ENCODE measurements around the gene NCK1.

The NCK1 gene

GRCh38 chr3:136861890-136862616, at the start of gene NCK1:
Gene NCK1 (plus strand): TSS chr3:136862208. CDS start chr3:136928002, 65,794 bp downstream.
- in situ Hi-C loops (cut with HindIII; ENCODE audit: low sequenced_read_pairs): no loop called here

GRCh38 chr3:136817448-136817847, 44.6 kb upstream of the NCK1 start:
- in situ Hi-C loops (cut with HindIII; ENCODE audit: low sequenced_read_pairs): no loop called here

- in situ Hi-C loops (cut with HindIII; ENCODE audit: low sequenced_read_pairs): no loop called here
Measured at GRCh38 chr3:136818191-136818768, 43.7 kb upstream of the NCK1 start.

DNA sequence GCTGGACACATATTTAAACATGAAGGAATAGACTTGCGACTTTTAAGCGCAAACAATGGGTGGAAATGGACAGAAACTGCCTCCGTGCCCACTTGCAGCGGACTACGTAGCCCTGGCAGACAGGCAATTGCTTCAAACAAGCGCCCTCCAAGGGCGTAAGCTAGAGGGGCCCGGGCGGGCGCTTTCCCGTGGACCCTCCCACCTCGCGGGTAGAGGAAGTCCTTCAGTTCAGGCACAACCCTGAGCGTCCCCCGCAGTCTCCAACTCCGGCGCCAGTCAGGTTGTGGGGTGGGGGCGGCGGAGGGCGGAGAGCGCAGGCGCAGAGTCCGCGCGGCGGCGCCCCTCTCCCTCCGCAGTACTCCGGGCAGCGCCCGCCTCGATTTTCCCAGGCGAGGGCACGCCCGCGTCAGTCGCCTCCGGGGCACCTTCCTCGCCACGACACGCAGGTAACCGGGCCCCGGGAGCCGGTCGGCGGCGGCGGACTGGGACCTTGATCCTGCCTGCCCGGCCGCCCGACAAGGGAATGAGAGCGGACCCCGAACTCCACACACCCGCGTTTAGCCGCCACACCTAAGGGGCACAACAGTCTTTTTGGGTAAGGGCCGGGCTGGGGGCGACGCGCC, 43.1 kb upstream of the NCK1 start, which contains the start of gene SLC35G2:
Gene SLC35G2, plus strand, starts transcription at position 358 of the 623 bp plus-strand sequence. CDS start 35,335 bp downstream, outside the sequence.
- in situ Hi-C loops (cut with HindIII; ENCODE audit: low sequenced_read_pairs): no loop called here

DNA sequence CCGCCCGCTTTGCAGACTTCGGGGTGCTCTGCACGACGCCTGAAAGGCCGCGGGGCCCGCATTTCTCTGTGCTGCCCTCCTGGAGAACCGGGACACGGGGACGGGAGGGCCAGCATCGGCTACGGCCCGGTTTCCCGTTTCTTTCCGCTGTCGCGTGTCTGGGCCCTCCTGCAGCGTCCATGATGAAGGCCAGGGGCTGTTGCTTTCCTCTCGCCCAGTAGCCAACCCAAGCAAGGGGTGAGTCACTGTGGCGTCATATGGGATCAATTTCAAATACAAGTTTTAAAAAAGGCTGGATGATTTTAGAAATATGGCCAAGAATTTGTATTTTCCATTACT, 42.6 kb upstream of the NCK1 start:
- in situ Hi-C loops (cut with HindIII; ENCODE audit: low sequenced_read_pairs): no loop called here

DNA sequence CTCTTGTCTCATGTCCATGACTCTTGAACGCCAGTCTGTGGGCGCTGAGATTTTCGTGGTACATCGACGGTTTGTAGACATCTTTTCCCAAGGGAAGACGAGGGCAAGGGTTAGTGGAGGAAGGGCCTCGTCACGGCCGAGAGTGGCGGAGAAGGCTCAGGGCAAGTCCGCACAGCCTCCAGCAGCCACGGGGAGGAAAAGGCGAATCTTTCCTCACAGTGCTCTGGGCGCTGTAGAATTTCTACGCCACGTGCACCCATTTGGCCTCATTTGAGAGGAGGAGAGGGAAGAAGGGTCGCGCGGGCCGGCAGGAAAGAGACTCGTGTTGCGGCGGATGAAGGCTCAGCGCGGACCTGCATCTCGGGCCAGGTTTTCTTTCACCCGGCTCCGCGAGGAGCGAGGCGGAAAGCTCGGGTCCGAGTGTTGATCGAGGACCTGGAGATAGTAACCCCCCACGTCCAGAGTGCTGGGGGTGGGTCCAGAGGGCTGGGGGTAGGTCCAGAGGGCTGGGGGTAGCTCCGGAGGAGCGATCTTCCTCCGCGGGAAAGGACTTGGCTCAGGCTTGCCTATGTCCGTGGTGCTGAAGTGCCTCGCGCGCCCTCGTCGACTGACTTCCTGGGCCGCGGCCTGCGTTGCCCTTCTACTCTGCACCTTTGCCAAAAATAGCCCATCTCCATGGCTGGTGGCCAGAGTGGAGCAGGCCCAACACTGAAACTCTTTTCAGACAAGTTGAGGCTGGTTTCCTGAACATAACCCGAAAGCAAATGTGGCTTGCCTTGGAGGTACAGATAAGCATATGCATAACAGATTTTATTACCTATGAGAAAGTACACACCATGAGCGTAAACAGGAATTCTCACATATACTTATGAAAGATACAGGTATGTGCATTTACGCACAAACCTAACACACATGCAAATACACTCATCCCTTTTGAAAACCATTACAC, 42.0 kb upstream of the NCK1 start:
- in situ Hi-C loops (cut with HindIII; ENCODE audit: low sequenced_read_pairs): no loop called here

DNA sequence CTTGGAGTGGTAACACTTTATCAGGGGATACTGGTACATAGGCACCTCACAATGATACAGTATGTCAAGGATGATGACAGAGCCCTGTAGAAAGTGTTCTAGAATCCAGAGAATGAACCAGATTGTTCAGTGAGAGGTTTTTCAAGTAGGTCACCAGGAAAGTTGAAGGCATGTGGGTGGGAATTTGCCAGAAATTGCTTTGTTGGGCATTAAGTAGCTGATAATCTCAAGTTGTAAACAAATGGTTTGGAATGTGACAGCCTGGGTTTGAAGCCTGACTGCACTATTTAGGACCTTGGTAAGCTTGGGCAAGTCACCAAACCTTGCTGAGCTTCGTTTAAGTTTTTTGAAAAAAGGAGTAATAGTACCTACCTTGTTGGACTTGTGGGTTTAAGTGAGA, 30.5 kb upstream of the NCK1 start:
- in situ Hi-C loops (cut with HindIII; ENCODE audit: low sequenced_read_pairs): no loop called here

DNA sequence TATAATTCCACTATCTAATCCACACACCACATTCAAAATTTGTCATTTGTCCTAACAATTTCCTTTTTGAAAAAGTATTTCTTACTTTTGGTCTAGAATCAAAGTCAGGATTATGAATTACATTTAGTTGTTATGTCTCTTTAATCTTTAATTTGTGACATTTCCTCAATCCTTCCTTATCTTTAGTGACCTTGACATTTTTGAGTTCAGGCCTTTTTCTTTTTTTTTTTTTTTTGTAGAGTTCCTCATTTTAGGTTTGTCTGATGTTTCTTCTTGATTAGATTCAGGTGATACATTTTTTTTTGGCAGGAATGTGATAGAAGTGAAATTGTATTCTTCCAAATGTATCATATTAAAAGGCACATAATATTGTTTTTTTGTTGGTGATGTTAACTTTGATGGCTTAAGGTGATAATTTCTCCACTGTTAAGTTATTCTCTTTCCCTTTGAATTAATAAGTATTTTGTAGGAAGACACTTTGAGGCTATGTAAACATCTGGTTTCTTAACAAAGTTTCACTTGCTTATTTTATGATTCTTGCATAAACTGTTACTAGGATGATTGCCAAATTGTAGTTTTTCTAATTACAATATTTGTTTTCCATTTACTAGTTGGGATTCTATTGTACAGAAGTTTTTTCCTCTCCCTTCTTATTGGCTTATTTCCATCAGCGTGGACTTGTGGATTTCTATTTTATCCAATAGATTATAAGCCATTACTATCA, 26.8 kb upstream of the NCK1 start:
- in situ Hi-C loops (cut with HindIII; ENCODE audit: low sequenced_read_pairs): no loop called here

- in situ Hi-C loops (cut with HindIII; ENCODE audit: low sequenced_read_pairs): no loop called here
Measured at GRCh38 chr3:136835813-136836510, 26.0 kb upstream of the NCK1 start.

GRCh38 chr3:136836511-136837156, 25.4 kb upstream of the NCK1 start:
- in situ Hi-C loops (cut with HindIII; ENCODE audit: low sequenced_read_pairs): no loop called here

- in situ Hi-C loops (cut with HindIII; ENCODE audit: low sequenced_read_pairs): no loop called here
Measured at GRCh38 chr3:136838641-136839555, 23.1 kb upstream of the NCK1 start.

DNA sequence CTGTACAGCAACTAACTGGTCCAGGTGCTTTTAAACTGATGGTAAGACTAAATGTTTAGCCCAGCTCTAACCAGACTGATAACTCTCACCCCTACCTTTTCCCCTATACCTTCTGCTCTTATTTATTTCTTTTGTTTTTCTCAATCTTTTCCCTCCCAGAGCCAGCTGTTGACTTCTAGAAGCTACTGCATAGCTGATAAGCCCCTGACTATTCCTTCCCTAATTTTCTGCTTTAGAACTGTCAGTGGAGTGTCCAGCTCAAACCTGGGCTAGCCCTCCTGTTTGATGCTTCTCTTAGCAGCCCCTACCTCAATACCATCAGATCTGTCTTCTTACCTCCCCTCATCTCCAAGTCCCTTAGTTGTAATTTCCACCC, 22.5 kb upstream of the NCK1 start:
- in situ Hi-C loops (cut with HindIII; ENCODE audit: low sequenced_read_pairs): no loop called here

DNA sequence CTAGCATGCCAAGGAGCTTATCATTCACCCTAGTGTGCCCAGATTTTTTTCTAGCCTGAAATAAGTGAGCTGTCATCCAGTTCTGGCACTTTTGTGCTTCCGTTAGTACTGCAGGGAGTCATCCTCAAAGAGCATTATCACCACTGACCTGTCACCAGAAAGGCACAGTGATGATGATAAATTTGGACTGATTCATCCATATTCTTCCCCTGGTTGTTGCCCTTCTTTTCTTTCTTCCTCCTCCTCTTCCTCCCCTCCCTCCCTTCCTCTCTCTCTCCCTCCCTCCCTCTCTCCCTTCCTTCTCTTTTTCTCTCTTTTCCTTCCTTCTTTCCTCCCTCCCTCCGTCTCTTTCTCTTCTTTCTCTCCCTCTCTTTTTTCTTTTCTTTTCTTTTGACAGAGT, 21.8 kb upstream of the NCK1 start:
- in situ Hi-C loops (cut with HindIII; ENCODE audit: low sequenced_read_pairs): no loop called here

DNA sequence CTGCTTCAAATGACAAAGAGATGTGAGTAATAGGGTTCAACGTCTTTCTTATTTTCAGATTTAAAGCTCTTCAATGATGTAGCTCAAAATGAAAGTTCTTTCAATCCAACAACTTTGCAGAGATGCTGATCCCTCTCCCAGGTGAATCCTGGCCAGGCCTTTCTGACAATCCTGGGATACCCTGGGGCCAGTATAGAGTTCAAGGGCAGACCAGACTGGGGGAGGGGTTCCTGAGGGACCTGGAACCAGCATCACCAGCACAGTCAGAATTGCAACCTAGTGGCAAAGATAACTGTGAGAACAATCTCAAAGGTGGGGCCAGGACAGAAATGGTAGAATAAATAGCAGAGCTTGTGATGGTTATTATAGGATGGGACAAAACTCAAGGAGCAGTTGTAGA, 19.7 kb upstream of the NCK1 start:
- in situ Hi-C loops (cut with HindIII; ENCODE audit: low sequenced_read_pairs): no loop called here

GRCh38 chr3:136844724-136845123, 17.3 kb upstream of the NCK1 start:
- in situ Hi-C loops (cut with HindIII; ENCODE audit: low sequenced_read_pairs): no loop called here

DNA sequence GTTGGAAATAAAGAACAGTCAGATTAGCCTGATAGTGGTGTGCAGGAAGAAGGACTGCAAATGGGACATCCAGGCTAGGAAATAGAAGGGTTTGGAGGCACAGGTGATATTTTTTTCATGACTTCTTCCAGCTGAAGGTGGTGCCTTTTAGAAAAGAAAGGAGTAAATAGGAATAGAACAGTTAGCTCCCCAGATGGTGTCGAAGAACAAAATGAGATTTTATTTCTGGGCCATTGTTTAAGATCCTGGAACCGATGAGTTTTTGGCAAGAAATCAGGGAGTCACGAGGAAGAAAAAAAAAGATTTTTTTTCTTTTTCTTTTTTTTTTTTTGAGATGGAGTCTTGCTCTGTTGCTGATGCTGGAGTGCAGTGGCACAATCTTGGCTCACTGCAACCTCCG, 9.8 kb upstream of the NCK1 start:
- in situ Hi-C loops (cut with HindIII; ENCODE audit: low sequenced_read_pairs): no loop called here

DNA sequence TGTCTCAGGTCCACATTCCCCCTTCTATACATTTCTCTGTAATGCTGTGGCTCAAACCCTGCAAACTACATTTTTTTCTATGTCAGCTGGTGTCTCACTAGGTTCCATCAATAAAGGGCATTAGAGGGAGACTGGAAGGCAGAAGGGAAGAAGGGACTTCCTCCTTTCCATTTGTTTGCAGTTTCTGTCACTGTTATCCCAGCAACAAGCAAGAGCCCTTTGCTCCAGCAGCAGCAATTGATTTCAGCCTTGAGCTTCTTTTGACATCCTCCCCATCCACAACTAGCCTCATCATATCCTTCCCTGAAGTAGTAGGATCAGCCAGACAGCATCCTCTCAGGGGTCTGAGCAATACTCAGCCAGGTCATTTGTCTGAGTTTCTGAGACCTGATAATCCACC, 5.3 kb upstream of the NCK1 start:
- in situ Hi-C loops (cut with HindIII; ENCODE audit: low sequenced_read_pairs): no loop called here

GRCh38 chr3:136858381-136858780, 3.6 kb upstream of the NCK1 start:
- in situ Hi-C loops (cut with HindIII; ENCODE audit: low sequenced_read_pairs): no loop called here

Measured in DLD1 (cell line).